ENCODE data around the gene POLR1B.
"Not testable (repeated sequence)": the region's sequence is repeated elsewhere in the genome, so short reads cannot be mapped to it uniquely, and the experiment has no call there.

Gene POLR1B

GRCh38 chr2:112516801-112517200 lies 25.5 kb upstream of the POLR1B start:
- H3K4me3 ChIP-seq (ENCODE audit: control insufficient read depth, low read depth, low read length), result no peak overlapping the region
- no peak for DNase-seq (ENCODE audit: low read depth)
- TF ChIP-seq CTCF (conservative IDR thresholded peaks at IDR 0.05; ENCODE audit: control insufficient read depth, insufficient read depth, low read depth, low read length), result no peak

GRCh38 chr2:112518807-112519206 lies 23.5 kb upstream of the POLR1B start:
- DNase-seq (ENCODE audit: low read depth), result no peak
- no peak overlapping the region for H3K4me3 ChIP-seq (ENCODE audit: control insufficient read depth, low read depth, low read length)
- TF ChIP-seq CTCF (conservative IDR thresholded peaks at IDR 0.05; ENCODE audit: control insufficient read depth, insufficient read depth, low read depth, low read length), result no peak

- DNase-seq (ENCODE audit: low read depth), result no peak
- H3K4me3 ChIP-seq (ENCODE audit: control insufficient read depth, low read depth, low read length), result no peak overlapping the region
- no peak for TF ChIP-seq CTCF (conservative IDR thresholded peaks at IDR 0.05; ENCODE audit: control insufficient read depth, insufficient read depth, low read depth, low read length)
These were observed 22.8 kb upstream of the POLR1B start for GRCh38 chr2:112519506-112519905.

GRCh38 chr2:112520234-112520783 lies 22.0 kb upstream of the POLR1B start:
- DNase-seq (ENCODE audit: low read depth), result no peak
- no peak for TF ChIP-seq CTCF (conservative IDR thresholded peaks at IDR 0.05; ENCODE audit: control insufficient read depth, insufficient read depth, low read depth, low read length)
- H3K4me3 ChIP-seq (ENCODE audit: control insufficient read depth, low read depth, low read length), result no peak overlapping the region

GRCh38 chr2:112523291-112523777 lies 18.9 kb upstream of the POLR1B start:
- TF ChIP-seq CTCF (conservative IDR thresholded peaks at IDR 0.05; ENCODE audit: control insufficient read depth, insufficient read depth, low read depth, low read length), result no peak
- H3K4me3 ChIP-seq (ENCODE audit: control insufficient read depth, low read depth, low read length), result no peak overlapping the region
- no peak for DNase-seq (ENCODE audit: low read depth)

GRCh38 chr2:112524276-112524675 lies 18.0 kb upstream of the POLR1B start:
- DNase-seq (ENCODE audit: low read depth); H3K4me3 ChIP-seq (ENCODE audit: control insufficient read depth, low read depth, low read length): not testable (repeated sequence)

GRCh38 chr2:112528541-112528940 lies 13.7 kb upstream of the POLR1B start:
- no peak overlapping the region for H3K4me3 ChIP-seq (ENCODE audit: control insufficient read depth, low read depth, low read length)
- no peak for DNase-seq (ENCODE audit: low read depth)
- no peak for TF ChIP-seq CTCF (conservative IDR thresholded peaks at IDR 0.05; ENCODE audit: control insufficient read depth, insufficient read depth, low read depth, low read length)
